GM18867 (cell line): ENCODE measurements around the gene PRKCZ.
"Not testable (repeated sequence)": the region's sequence is repeated elsewhere in the genome, so short reads cannot be mapped to it uniquely, and the experiment has no call there.

Experiments
- ATAC-seq: cut with Tn5 transposase; IDR thresholded peaks from one replicate; pipeline ENCODE4 v1.9.1; 2021; ENCODE audit warnings: mild to moderate bottlenecking, moderate library complexity; ENCODE audit not compliant: unreplicated experiment

PRKCZ gene

DNA sequence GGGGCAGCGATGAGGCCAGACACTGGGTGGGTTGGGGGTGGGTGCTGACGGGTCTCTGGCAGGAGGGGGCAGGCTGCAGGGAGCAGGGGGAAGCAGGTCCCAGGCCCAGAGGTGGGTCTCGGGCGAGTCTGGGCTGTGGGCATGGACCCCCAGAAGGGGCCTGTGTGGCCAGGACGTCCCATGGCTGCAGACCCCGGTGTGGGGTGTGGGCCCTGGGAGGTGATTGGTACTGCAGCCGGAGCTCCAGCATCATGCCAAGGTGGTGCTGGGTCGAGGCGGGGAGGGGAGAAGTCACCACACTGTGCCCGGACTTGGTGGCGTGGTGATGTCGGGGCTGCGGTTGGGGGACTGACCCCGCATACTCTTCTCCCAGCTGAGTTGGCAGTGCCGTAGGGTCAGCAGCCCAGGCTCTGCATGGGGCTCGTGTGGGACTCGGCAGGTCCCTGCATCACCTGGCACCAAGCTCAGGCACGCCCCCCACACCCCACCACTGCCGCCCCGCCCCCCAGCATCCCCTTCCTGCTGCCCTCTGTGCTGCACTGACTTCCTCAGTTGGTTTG is 31.2 kb downstream of the PRKCZ start:
- ATAC-seq = no peak

DNA sequence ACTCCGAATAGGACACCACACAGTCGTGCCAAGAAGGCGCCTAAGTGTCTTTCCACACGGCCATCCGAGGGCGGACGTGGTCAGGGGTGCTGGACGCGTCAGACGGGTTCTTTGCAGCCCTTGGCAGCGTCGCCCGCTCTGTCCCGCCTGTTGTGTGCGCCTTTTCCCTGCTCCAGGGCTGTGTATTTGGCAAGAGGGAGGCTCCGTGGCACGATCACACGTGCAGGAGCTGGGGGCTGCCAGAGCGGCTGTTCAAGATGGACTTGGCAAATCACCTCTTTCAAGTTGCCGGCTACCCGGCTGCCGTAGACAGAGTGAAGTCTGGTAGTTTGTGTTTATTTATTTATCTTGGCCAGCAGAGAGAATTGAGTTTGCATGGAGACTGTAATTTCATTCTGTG is 31.9 kb downstream of the PRKCZ start:
- no peak for ATAC-seq

DNA sequence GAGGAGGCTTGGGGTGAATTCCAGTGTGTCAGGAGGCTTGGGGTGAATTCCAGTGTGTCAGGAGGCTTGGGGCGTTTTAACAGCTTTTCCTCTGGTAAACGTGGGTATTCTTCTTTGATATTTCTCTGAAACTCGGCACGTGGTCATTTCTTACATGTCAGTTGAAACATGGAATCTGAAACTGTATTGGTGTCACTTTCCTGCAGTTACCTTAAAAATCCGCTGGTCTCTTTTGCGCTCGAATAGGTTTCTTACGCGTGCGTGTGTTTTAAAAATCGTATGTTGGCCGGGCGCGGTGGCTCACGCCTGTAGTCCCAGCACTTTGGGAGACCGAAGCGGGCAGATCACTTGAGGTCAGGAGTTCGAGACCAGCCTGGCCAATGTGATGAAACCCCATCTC is 33.5 kb downstream of the PRKCZ start:
- ATAC-seq = no peak

GRCh38 chr1:2084306-2084705 is 34.1 kb downstream of the PRKCZ start:
- no peak for ATAC-seq

DNA sequence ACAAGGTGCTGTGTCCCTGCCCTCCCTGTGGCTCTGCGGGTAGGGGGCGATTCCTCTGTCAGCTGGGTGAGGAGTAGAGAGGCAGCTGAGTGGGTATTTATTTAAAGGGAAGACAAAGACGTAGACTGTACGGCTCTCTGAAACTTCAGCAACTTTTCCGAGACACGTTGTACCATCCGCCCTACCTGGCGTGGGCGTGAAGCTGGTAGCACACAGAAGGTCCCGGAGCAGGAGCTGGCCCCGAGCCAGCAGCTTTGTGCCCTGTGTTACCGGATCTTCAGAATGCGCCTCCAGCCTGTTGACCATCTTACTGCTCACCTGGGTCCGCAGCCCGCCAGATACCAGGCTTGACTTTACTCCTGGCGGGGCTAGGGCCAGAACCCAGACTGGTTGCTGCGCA is 34.9 kb downstream of the PRKCZ start:
- no peak for ATAC-seq

- ATAC-seq = no peak
Measured at GRCh38 chr1:2086446-2087078, 36.4 kb downstream of the PRKCZ start.

GRCh38 chr1:2087766-2088165 is 37.6 kb downstream of the PRKCZ start:
- ATAC-seq = no peak

GRCh38 chr1:2088458-2088857 is 38.2 kb downstream of the PRKCZ start:
- no peak for ATAC-seq

DNA sequence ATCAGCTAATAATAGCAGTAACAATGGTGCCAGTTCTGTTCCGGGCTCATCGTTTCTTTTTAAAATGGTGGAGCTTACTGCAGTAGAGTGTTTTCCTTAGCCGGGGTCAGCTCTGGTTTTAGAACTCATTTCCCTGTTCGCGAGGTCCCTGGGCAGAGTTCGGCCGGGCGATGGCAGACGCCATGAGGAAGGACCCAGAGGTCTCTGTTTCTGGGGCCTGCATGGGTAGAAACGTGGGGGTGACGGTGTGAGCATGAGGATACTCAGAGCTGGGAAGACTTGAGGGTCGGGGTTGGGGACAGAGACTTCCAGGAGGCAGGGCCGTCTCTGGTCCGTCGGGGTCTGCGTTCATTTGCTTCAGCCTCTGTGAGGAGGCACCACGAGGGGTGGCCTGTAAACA is 38.8 kb downstream of the PRKCZ start:
- ATAC-seq = no peak

GRCh38 chr1:2090216-2090890 is 40.1 kb downstream of the PRKCZ start:
- no peak for ATAC-seq

DNA sequence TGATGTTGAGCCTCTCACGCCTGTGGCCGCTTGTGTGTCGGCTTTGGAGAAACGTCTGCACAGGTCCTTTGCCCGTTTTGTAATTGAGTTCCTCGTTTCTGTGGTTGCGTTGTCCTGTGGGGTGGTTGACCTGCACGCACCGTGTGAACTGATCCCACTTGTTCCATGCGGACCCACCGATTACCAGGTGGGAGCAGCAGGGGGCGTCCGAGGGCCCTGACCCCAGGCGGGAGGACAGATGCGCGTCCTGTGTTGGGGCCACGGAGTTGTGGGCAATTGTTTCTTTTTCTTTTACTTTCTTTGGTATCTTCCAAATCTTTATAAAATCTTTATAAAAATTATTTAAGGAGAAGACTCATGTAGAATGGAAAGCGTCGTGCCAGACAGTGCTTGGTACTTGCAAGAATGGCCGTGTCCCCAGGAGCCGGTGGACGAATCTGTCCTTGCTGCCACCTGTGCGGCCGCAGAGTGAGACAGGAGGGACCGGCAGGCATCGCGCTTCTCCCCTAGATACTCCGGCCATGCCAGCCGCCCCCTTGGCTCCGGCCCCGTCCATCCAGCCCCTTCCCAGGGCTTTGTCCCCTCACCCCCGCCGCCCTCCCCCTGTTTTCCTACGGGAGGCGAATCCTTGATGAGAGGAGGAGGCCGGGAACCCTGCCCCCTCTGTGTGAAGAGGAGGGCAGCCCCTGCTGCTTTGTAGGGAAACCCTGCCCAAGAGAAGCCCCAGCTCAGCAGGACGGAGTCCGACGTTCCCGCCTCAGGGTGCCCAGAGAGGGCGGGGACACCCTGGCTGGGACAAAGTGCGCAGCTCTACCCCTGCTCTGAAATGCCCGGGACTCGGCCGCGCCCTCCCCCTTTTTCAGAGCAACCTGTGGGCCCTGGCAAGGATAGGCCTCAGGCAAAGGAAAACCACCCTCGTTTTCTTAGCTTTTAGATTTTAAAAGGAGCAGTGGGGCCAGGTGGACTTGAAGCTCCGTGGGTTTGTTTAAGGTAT is 41.7 kb downstream of the PRKCZ start:
- no peak for ATAC-seq

- ATAC-seq = no peak
Measured at GRCh38 chr1:2093055-2093454, 42.8 kb downstream of the PRKCZ start.

GRCh38 chr1:2093636-2094035 is 43.4 kb downstream of the PRKCZ start:
- ATAC-seq = no peak

- ATAC-seq = not testable (repeated sequence)
Measured at GRCh38 chr1:2094269-2095158, 44.3 kb downstream of the PRKCZ start.

DNA sequence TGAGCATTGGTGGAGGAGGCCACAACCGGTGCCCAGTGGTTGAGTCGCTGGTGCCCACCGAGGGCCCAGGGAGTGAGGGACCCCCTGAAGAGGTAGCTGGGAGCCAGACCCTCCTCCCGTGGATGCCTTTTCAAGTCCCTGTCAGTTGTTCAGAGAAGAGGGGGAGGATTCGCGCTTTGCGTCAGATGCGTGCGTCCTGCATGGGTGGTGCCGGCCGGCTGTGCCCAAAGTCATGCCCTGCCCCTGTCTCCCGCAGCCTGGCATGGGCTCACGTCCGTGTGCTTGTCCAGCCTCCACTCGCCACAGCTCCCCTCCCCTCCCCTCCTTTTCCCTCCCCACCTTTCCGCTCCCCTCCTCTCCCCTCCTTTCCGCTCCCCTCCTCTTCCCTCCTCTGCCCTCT is 45.2 kb downstream of the PRKCZ start:
- no peak for ATAC-seq

DNA sequence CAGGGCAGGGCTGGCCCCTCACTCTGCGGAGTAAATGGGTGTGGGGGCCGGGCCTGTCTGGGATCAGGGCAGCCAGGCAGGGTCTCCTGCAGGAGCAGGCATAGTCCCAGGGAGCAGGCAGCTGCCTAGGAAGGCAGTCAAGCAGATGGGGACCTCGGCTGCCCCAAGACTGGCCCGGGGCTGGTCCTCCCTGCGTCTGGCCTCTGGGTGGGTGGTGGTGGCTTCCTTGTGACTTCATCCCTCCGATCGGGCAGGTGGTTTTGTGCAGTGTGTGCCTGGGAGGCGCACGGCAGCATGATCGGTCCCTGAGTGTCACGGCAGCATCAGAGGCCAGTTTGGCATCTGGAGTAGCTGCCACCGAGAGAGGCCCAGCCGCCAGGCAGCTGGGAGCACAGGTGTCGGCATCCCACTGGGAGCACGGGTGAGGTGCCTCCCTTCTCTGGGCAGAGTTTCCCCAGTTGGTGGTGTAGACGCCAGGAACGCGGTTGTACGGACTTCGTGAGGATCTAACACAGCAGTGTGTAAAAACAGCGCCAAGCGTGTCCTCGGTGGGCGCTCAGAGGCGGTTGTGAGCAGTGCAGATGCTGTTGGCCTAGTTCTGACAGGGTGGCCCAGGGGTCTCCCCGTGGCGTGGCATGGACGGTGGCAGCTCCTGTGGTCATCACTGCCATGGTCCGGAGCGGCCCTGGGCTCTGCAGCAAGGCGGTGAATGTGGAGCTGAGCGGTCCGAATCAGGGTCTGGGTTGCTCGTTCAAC is 45.9 kb downstream of the PRKCZ start:
- no peak for ATAC-seq

GRCh38 chr1:2097386-2098300 is 47.4 kb downstream of the PRKCZ start:
- no peak for ATAC-seq

DNA sequence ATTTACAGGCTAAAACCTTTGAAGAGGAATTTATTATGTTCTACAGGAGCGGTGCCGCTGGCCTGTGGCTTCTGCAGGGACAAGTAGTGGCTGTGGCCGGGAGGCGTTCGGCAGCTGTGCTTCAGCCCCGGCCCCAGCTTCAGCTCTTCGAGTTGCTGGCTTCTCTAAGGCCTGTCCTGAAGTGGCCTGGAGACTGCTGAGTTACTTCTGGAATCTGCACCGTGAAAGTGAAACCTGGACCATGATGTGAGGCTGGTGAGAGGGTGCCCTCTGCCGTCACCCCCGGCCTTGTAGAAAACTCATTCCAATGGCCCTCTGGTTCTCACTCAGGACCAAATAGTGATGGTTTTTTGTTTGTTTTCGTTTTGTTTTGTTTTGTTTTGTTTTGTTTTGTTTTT is 48.1 kb downstream of the PRKCZ start:
- no peak for ATAC-seq
